H1 (cell line): ENCODE results near the gene TCEANC. TPM values are rescaled to one million over a fixed set of nuclear protein-coding genes. Genes with fewer than 3 reads are reported as not detected.

Source experiments
- CTCF ChIA-PET: fragments of 300-600 bp; sonication (Branson Sonifier 250); formaldehyde crosslinking; loops from one replicate; lab custom pipeline; 2021; ENCODE audit not compliant: partially characterized antibody; lab: Charles Lee
- POLR2A ChIA-PET: fragments of 300-600 bp; sonication (Branson Sonifier 250); formaldehyde crosslinking; loops from one replicate; lab custom pipeline; 2021; ENCODE audit warnings: inconsistent platforms; ENCODE audit not compliant: partially characterized antibody; lab: Charles Lee
- DNase-seq, 2 experiments: peaks; one replicate each; pipeline versions ENCODE4 v3.0.0 to v3.0.0-alpha.2; 2010 to 2022; ENCODE audit warnings: low spot score in 2 of 2, low read depth in 1 of 2, mixed read lengths in 1 of 2
- FAIRE-seq: peaks from 2 replicates; lab custom pipeline; 2011; peaks lifted over from hg19 to GRCh38; lab: Jason Lieb, UNC
- H2AFZ ChIP-seq: 2 replicates; pipeline ENCODE4 v1.8.1; 2012; ENCODE audit warnings: low read length, inconsistent platforms
- H2AK5ac ChIP-seq: 2 replicates; pipeline ENCODE4 v1.6.1; 2013; ENCODE audit warnings: low read depth, low read length
- H2BK120ac ChIP-seq: replicated peaks from 2 replicates; pipeline ENCODE3; 2013; ENCODE audit warnings: low read depth, low read length, inconsistent platforms
- H2BK12ac ChIP-seq: 2 replicates; pipeline ENCODE4 v1.6.1; 2013; ENCODE audit warnings: low read depth, low read length
- H2BK15ac ChIP-seq: 2 replicates; pipeline ENCODE4 v1.6.1; 2013; ENCODE audit warnings: low read length
- H2BK20ac ChIP-seq: 2 replicates; pipeline ENCODE4 v1.6.1; 2013; ENCODE audit warnings: low read length
- H2BK5ac ChIP-seq: 2 replicates; pipeline ENCODE4 v1.6.1; 2013; ENCODE audit warnings: low read depth, low read length
- H3K14ac ChIP-seq: 2 replicates; pipeline ENCODE4 v1.6.1; 2013; ENCODE audit warnings: inconsistent platforms; ENCODE audit not compliant: insufficient read length
- H3K18ac ChIP-seq: 2 replicates; pipeline ENCODE4 v1.6.1; 2013; ENCODE audit warnings: low read length; ENCODE audit errors: extremely low read depth
- H3K23ac ChIP-seq: 2 replicates; pipeline ENCODE4 v1.6.1; 2013; ENCODE audit warnings: inconsistent platforms; ENCODE audit not compliant: insufficient read length
- H3K23me2 ChIP-seq: 2 replicates; pipeline ENCODE4 v1.6.1; 2013; ENCODE audit warnings: low read depth, low read length
- H3K27ac ChIP-seq: 2 replicates; pipeline ENCODE4 v1.6.1; 2011; ENCODE audit warnings: low read depth, low read length, inconsistent platforms
- H3K27me3 ChIP-seq, 4 experiments: replicated peaks in 1 of 4; 1 replicate in 1 of 4; 2 replicates in 3 of 4; pipeline versions ENCODE4 v1.6.1 to v1.8.1; 2011 to 2013; ENCODE audit warnings: low read length in 3 of 4, mild to moderate bottlenecking in 3 of 4, inconsistent platforms in 2 of 4, mixed read lengths in 2 of 4, moderate library complexity in 1 of 4; ENCODE audit not compliant: control insufficient read depth in 3 of 4, insufficient read depth in 3 of 4; ENCODE audit errors: extremely low read depth in 1 of 4
- H3K36me3 ChIP-seq, 4 experiments: 2 replicates each; pipeline versions ENCODE4 v1.6.1 to v1.8.1; 2011 to 2013; ENCODE audit warnings: mild to moderate bottlenecking in 4 of 4, low read length in 3 of 4, moderate library complexity in 2 of 4, control low read depth in 1 of 4, inconsistent platforms in 1 of 4; ENCODE audit not compliant: insufficient read depth in 4 of 4, control insufficient read depth in 2 of 4
- H3K4ac ChIP-seq: replicated peaks from 2 replicates; pipeline ENCODE3; 2013; ENCODE audit warnings: low read length, low read depth, mixed read lengths, inconsistent platforms; ENCODE audit not compliant: insufficient read length
- H3K4me1 ChIP-seq, 4 experiments: replicated peaks in 1 of 4; 1 replicate in 1 of 4; 2 replicates in 3 of 4; pipeline versions ENCODE4 v1.6.1 to v1.8.1; 2011 to 2013; ENCODE audit warnings: low read length in 3 of 4, inconsistent platforms in 2 of 4, mixed read lengths in 1 of 4; ENCODE audit not compliant: insufficient read depth in 4 of 4, control insufficient read depth in 3 of 4
- H3K4me2 ChIP-seq, 2 experiments: 2 replicates each; pipeline versions ENCODE4 v1.6.1 to v1.8.1; 2011 to 2013; ENCODE audit warnings: low read depth in 2 of 2, low read length in 2 of 2, control low read depth in 1 of 2, inconsistent platforms in 1 of 2, mild to moderate bottlenecking in 1 of 2; ENCODE audit not compliant: insufficient read depth in 1 of 2
- H3K4me3 ChIP-seq, 4 experiments: fragments of 200-600, 300-600 bp in 1 of 4; sonication (generic), shearing (Covaris generic), sonication (Bioruptor Twin) in 1 of 4; 2 replicates each; pipeline versions ENCODE4 v1.5.1 to v1.8.1; 2011 to 2016; ENCODE audit warnings: low read length in 4 of 4, low read depth in 3 of 4, control low read depth in 2 of 4, inconsistent platforms in 2 of 4, mild to moderate bottlenecking in 2 of 4, mixed read lengths in 1 of 4, moderate library complexity in 1 of 4; ENCODE audit not compliant: insufficient read depth in 2 of 4; ENCODE audit errors: extremely low read depth in 1 of 4
- H3K56ac ChIP-seq: replicated peaks from 2 replicates; pipeline ENCODE3; 2013; ENCODE audit warnings: low read depth, mild to moderate bottlenecking, mixed read lengths, low read length, inconsistent platforms; ENCODE audit not compliant: insufficient read length
- H3K79me1 ChIP-seq: 2 replicates; pipeline ENCODE4 v1.6.1; 2013; ENCODE audit warnings: low read depth, low read length, control low read depth
- H3K79me2 ChIP-seq, 2 experiments: 2 replicates each; pipeline versions ENCODE4 v1.6.1 to v1.8.1; 2012 to 2013; ENCODE audit warnings: low read length in 2 of 2, mild to moderate bottlenecking in 2 of 2, inconsistent platforms in 1 of 2; ENCODE audit not compliant: insufficient read depth in 2 of 2, control insufficient read depth in 1 of 2
- H3K9ac ChIP-seq, 4 experiments: replicated peaks in 1 of 4; 1 replicate in 1 of 4; 2 replicates in 3 of 4; pipeline versions ENCODE4 v1.6.1 to v1.8.1; 2011 to 2013; ENCODE audit warnings: low read depth in 3 of 4, low read length in 3 of 4, control low read depth in 2 of 4, mild to moderate bottlenecking in 2 of 4, moderate library complexity in 2 of 4, inconsistent platforms in 1 of 4; ENCODE audit errors: extremely low read depth in 1 of 4
- H3K9me3 ChIP-seq, 2 experiments: 2 replicates each; pipeline versions ENCODE4 v1.6.1 to v1.8.1; 2012 to 2013; ENCODE audit warnings: mild to moderate bottlenecking in 2 of 2, moderate library complexity in 2 of 2, control low read depth in 1 of 2, inconsistent platforms in 1 of 2, low read depth in 1 of 2, low read length in 1 of 2, mixed read lengths in 1 of 2; ENCODE audit not compliant: insufficient read depth in 2 of 2
- H4K20me1 ChIP-seq, 2 experiments: replicated peaks in 1 of 2; 2 replicates each; pipeline versions ENCODE3 to v1.8.1; 2011 to 2013; ENCODE audit warnings: inconsistent platforms in 2 of 2, low read length in 2 of 2, mild to moderate bottlenecking in 1 of 2; ENCODE audit not compliant: insufficient read depth in 2 of 2, control insufficient read depth in 1 of 2
- H4K5ac ChIP-seq: 2 replicates; pipeline ENCODE4 v1.6.1; 2013; ENCODE audit warnings: low read length, low read depth, mixed read lengths, inconsistent platforms; ENCODE audit not compliant: insufficient read length
- H4K8ac ChIP-seq: 2 replicates; pipeline ENCODE4 v1.8.0; 2013; ENCODE audit warnings: mild to moderate bottlenecking, moderate library complexity, low read length, inconsistent platforms; ENCODE audit not compliant: insufficient read depth; ENCODE audit errors: extremely low read depth
- H4K91ac ChIP-seq: replicated peaks from 2 replicates; pipeline ENCODE3; 2013; ENCODE audit warnings: low read length, mixed read lengths, inconsistent platforms; ENCODE audit not compliant: insufficient read length
- WGBS, 2 experiments: shearing (Covaris generic) in 1 of 2; methylation state at CpG; one replicate each; pipeline versions ENCODE4 v1.1.6 to v1.1.7; 2013 to 2015; ENCODE audit warnings: low lambda C conversion rate in 2 of 2, mixed read lengths in 2 of 2, inconsistent platforms in 1 of 2, low coverage in 1 of 2, missing lambda C conversion rate in 1 of 2; ENCODE audit not compliant: insufficient replicate concordance in 2 of 2, insufficient coverage in 1 of 2, insufficient read length in 1 of 2; ENCODE audit errors: extremely low coverage in 1 of 2, missing lambda C conversion rate in 1 of 2; 5-methylcytosine and 5-hydroxymethylcytosine counted together
- polyA plus RNA-seq, 7 experiments: library from polyadenylated mRNA; depleted of rRNA in 3 of 7; stranded (reverse) in 5 of 7; unstranded in 2 of 7; fragments of >200 nt in 5 of 7; fragments of 200-250 nt in 2 of 7; gene quantifications; 1 replicate in 5 of 7; 2 replicates in 1 of 7; 4 replicates in 1 of 7; pipeline versions ENCODE4 v1.2.1 to v1.2.3, GENCODE V29; 2011 to 2013; ENCODE audit warnings: missing spikeins in 2 of 7, mixed read lengths in 2 of 7
- total RNA-seq: library from RNA; stranded (reverse); fragmentation: NEBNext Ultra II Directional; extraction: Animal tissue kit (Norgen Biotek cat#: 25700); gene quantifications from 2 replicates; pipeline ENCODE4 v1.2.1, GENCODE V29; 2021

Gene TCEANC
- total and polyA plus RNA-seq, 2 of the 8 experiments (the other 6 are each of a cell fraction or from before 2014, with no cell fraction given) = 0.88 to 2.0 TPM

- Histone ChIP-seq H4K20me1 (no peaks in the 10 kb centered on the region), H2AFZ (no peak overlapping the region), H3K23ac (no peak overlapping the region), H3K9ac (no peak overlapping the region), H3K27me3 (peaks cover 0 to 2% (median 0%) of the 10 kb centered on the region in 4 experiments; a peak in 2 of 7 replicates), H2BK120ac (no peak overlapping the region), H2BK20ac (no peak overlapping the region), H3K79me1 (no peaks in the 10 kb centered on the region), H4K5ac (no peak overlapping the region), H4K91ac (no peak overlapping the region), H3K4me3 (no peak overlapping the region), H3K23me2 (peaks cover 4% of the 10 kb centered on the region; the same call in 1 of the 2 replicates), H3K56ac (no peak overlapping the region), H4K8ac (no peak overlapping the region), H3K14ac (no peak overlapping the region), H3K27ac (no peak overlapping the region), H3K18ac (no peak overlapping the region), H2BK15ac (no peak overlapping the region), H2BK12ac (no peak overlapping the region), H3K4ac (no peak overlapping the region), H3K36me3 (no peaks in the 10 kb centered on the region), H3K9me3 (no peaks in the 10 kb centered on the region), H2BK5ac (no peak overlapping the region), H2AK5ac (no peak overlapping the region), H3K4me2 (no peak overlapping the region), H3K79me2 (peaks cover 0 to 27% of the 10 kb centered on the region in 2 experiments; a peak in 2 of 4 replicates), H3K4me1 (peaks cover 0 to 3% (median 1%) of the 10 kb centered on the region in 4 experiments; a peak in 3 of 7 replicates)
- POLR2A ChIA-PET = interaction anchor here (1.3 kb wide), 1 partner anchor 47 kb away, joined by 3 read pairs; the partner anchor contains the start of genes OFD1 and TRAPPC2
- CTCF ChIA-PET = interaction anchor here (0.8 kb wide), 1 partner anchor 15 kb away, joined by 3 read pairs; no protein-coding TSS in a partner anchor
- DNase-seq = no peak
- WGBS, 2 experiments = 92% methylated on average over 1 of the region's 1 CpG; no CpG with 5 or more reads in 1 of the 2 experiments
- no peak for FAIRE-seq
Observed at GRCh38 chrX:13687203-13687602, 34.3 kb downstream of the TCEANC start.
